Vagina (tissue), 2 donors: ENCODE data around the gene CACNB2.

ENCODE experiments used
- CTCF ChIP-seq, 3 experiments: fragments of 450-650 bp in 2 of 3; fragments of 200-600 bp in 1 of 3; sonication (generic) in 1 of 3; IDR thresholded peaks; one replicate each; pipeline ENCODE4 v1.5.1; 2017 to 2019; ENCODE audit warnings: antibody characterized with exemption in 3 of 3, mild to moderate bottlenecking in 2 of 3, moderate library complexity in 2 of 3
- POLR2A ChIP-seq, 2 donors: fragments of 450-650 bp; IDR thresholded peaks; one replicate each; pipeline ENCODE4 v1.6.1; 2017; ENCODE audit warnings: antibody characterized with exemption in 2 of 2, mild to moderate bottlenecking in 2 of 2, moderate library complexity in 2 of 2
- POLR2AphosphoS5 ChIP-seq, 2 donors: sonication (generic); formaldehyde crosslinking; IDR thresholded peaks; one replicate each; pipeline ENCODE4 v1.9.0; 2017; ENCODE audit warnings: antibody characterized with exemption in 2 of 2, mild to moderate bottlenecking in 2 of 2, low read depth in 1 of 2; ENCODE audit not compliant: insufficient read depth in 1 of 2

GRCh38 chr10:18367840-18368239, 227.6 kb downstream of the CACNB2 start:
- no peak for TF ChIP-seq CTCF (IDR thresholded peaks at IDR 0.05)
- no peak for TF ChIP-seq POLR2A (IDR thresholded peaks at IDR 0.05)
- TF ChIP-seq POLR2AphosphoS5 (IDR thresholded peaks at IDR 0.05; ENCODE audit: insufficient read depth in 1 of 2, low read depth in 1 of 2): no peak
